Ascending aorta (tissue), 2 donors: ENCODE data around the gene MTREX. TPM values are rescaled to one million over a fixed set of nuclear protein-coding genes. Genes with fewer than 3 reads are reported as not detected.

ENCODE experiments used
- DNase-seq, 2 donors: peaks; one replicate each; pipeline ENCODE4 v3.0.0-alpha.2; 2019; ENCODE audit warnings: low spot score in 2 of 2
- H3K27ac ChIP-seq, 2 donors: fragments of 200-600 bp; sonication (generic); one replicate each; pipeline ENCODE4 v1.5.1; 2016 to 2017; ENCODE audit warnings: mild to moderate bottlenecking in 1 of 2
- H3K27me3 ChIP-seq: fragments of 200-600 bp; sonication (generic); one replicate; pipeline ENCODE4 v1.5.1; 2017
- H3K36me3 ChIP-seq, 2 donors: fragments of 200-600 bp; sonication (generic); one replicate each; pipeline ENCODE4 v1.5.1; 2016
- H3K4me1 ChIP-seq, 2 donors: fragments of 200-600 bp; sonication (generic); one replicate each; pipeline ENCODE4 v1.5.1; 2016 to 2017; ENCODE audit warnings: mild to moderate bottlenecking in 1 of 2
- H3K4me3 ChIP-seq, 2 donors: fragments of 200-600 bp; sonication (generic); one replicate each; pipeline ENCODE4 v1.5.1; 2016 to 2017; ENCODE audit warnings: mild to moderate bottlenecking in 1 of 2
- H3K9me3 ChIP-seq, 2 donors: fragments of 200-600 bp; sonication (generic); one replicate each; pipeline ENCODE4 v1.5.1; 2016
- intact Hi-C: fragments of 100-400 bp; cut with DNase I; formaldehyde crosslinking; loops from one replicate; pipeline ENCODE4 v1.15.1; 2023
- total RNA-seq: library from RNA; depleted of rRNA; stranded (reverse); fragments of >200 nt; gene quantifications from one replicate; pipeline ENCODE4 v1.1.0, GENCODE V29; 2016
- TF ChIP-seq, protein P1 (sequence below), 3 experiments: fragments of 200-600 bp in 2 of 3; fragments of 450-650 bp in 1 of 3; sonication (generic) in 2 of 3; IDR thresholded peaks; one replicate each; pipeline ENCODE4 v1.5.1; 2016 to 2019; ENCODE audit warnings: antibody characterized with exemption in 3 of 3, mild to moderate bottlenecking in 1 of 3, moderate library complexity in 1 of 3

MTREX gene
- total RNA-seq, 1 donor from 2014 or later: 17.1 TPM

DNA sequence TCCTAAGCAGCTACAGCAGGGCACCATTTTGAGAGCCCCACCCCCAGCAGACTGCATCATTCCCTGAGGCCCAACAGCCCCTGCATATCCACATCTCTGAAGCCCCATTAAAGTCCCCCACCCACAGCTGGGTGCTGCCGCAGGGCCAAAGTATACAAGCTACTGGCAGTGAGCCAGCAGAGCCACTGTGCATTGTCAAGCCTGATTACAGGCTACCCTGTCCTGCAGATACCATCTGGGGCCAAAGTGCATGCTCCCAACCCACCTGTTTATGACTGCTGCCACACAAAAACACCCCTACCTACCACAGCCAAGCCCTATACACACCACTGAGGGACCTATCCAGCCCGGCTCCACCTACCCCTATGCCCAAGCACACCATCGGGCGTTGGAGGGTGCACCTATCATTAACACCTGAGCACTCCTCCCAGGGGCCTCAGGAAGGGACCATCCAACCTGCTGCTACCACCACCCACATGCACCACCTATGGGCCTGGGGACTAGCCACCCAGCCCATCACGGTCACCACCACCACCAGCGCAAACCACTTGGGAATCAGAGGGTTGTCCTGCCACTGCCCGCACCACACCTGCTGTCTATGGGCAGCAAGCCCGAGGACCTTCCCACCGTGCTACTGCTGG, 121.9 kb downstream of the MTREX start:
- H3K36me3 ChIP-seq: peaks cover 23 to 44% of the 10 kb centered on the region in 2 donors
- H3K27me3 ChIP-seq: no peaks in the 10 kb centered on the region
- TF ChIP-seq, protein P1, sequence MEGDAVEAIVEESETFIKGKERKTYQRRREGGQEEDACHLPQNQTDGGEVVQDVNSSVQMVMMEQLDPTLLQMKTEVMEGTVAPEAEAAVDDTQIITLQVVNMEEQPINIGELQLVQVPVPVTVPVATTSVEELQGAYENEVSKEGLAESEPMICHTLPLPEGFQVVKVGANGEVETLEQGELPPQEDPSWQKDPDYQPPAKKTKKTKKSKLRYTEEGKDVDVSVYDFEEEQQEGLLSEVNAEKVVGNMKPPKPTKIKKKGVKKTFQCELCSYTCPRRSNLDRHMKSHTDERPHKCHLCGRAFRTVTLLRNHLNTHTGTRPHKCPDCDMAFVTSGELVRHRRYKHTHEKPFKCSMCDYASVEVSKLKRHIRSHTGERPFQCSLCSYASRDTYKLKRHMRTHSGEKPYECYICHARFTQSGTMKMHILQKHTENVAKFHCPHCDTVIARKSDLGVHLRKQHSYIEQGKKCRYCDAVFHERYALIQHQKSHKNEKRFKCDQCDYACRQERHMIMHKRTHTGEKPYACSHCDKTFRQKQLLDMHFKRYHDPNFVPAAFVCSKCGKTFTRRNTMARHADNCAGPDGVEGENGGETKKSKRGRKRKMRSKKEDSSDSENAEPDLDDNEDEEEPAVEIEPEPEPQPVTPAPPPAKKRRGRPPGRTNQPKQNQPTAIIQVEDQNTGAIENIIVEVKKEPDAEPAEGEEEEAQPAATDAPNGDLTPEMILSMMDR (IDR thresholded peaks at IDR 0.05): no peak
- H3K27ac ChIP-seq: peak overlapping the region; percentile 14 to 63
- DNase-seq: no peak
- intact Hi-C loops: loop anchor here (5.0 to 10.0 kb wide), 2 partner anchors 235 to 263 kb away; no protein-coding TSS in a partner anchor
- H3K4me3 ChIP-seq: no peak overlapping the region
- peaks cover 0 to 16% of the 10 kb centered on the region in 2 donors for H3K4me1 ChIP-seq
- H3K9me3 ChIP-seq: peaks cover 0 to 6% of the 10 kb centered on the region in 2 donors

DNA sequence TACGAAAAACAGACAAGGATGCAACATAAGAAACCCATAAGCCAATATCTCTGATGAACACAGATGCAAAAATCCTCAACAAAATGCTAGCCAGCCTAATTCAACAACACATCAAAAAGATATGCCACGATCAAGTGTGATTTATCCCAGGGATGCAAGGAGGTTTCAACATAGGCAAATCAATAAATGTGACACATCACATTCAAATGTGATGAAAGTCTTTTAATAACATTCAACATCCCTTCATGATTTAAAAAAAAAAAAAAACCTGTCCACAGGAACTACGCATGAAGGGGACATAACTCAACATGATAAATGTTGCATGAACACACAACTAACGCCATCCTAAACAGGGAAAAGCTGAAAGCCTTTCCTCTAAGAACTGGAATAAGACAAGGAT, 124.8 kb downstream of the MTREX start:
- Histone ChIP-seq H3K27me3 (no peaks in the 10 kb centered on the region), H3K4me3 (no peak overlapping the region), H3K27ac (peak overlapping the region in 1 of 2 donors; percentile 11), H3K4me1 (peaks cover under 1 to 21% of the 10 kb centered on the region in 2 donors), H3K36me3 (peaks cover 14 to 36% of the 10 kb centered on the region in 2 donors), H3K9me3 (peaks cover 0 to 6% of the 10 kb centered on the region in 2 donors)
- TF ChIP-seq, protein P1 (IDR thresholded peaks at IDR 0.05): no peak
- no peak for DNase-seq
- intact Hi-C loops: loop anchor here (10.0 kb wide), 1 partner anchor 232 kb away; no protein-coding TSS in a partner anchor

DNA sequence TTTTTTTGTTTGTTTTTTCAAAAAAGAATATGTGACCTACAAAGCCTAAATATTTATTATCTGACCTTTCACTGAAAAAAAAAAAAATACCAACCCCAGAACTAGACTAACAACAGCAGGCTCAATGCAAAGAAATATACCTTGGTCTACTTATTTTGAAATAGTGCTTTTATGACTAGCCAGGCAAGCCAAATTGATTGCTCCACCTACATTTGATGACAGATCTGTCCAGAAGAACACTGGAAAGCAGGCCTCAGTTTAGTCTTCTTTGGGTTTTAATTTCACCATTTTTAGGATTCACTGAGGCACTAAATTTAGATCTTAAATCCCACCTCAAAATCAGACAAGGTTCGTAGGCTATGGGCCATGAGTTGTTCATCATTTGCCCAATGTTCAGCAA, 129.7 kb downstream of the MTREX start:
- Histone ChIP-seq H3K27me3 (no peaks in the 10 kb centered on the region), H3K9me3 (peaks cover 0 to 6% of the 10 kb centered on the region in 2 donors), H3K36me3 (peaks cover 16 to 26% of the 10 kb centered on the region in 2 donors), H3K27ac (peak overlapping the region; percentile 87 to 92), H3K4me1 (peaks cover 14 to 36% of the 10 kb centered on the region in 2 donors), H3K4me3 (no peak overlapping the region)
- TF ChIP-seq, protein P1 (IDR thresholded peaks at IDR 0.05): no peak
- intact Hi-C loops: loop anchor here (5.0 to 10.0 kb wide), 2 partner anchors 165 to 227 kb away; no protein-coding TSS in a partner anchor
- no peak for DNase-seq

DNA sequence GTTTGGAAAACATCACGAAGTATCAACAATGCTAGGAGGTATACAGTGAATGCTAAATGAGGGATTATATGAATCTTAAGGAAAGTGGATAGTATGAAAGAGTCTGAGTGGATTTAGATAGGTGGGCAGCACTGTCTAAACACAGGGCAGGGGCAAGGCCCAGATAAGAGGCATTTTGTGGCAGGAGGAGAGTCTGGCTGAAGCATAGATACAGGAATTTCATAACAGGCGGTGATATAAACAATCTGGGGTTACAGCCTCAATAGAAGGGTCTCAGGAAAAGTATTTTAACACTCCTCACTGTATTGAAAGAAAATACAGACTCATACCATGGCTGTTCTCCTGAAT, 130.0 kb downstream of the MTREX start:
- TF ChIP-seq, protein P1 (IDR thresholded peaks at IDR 0.05): no peak
- Histone ChIP-seq H3K36me3 (peaks cover 16 to 26% of the 10 kb centered on the region in 2 donors), H3K4me1 (peaks cover 14 to 36% of the 10 kb centered on the region in 2 donors), H3K27me3 (no peaks in the 10 kb centered on the region), H3K4me3 (no peak overlapping the region), H3K27ac (peak overlapping the region; percentile 87 to 92), H3K9me3 (peaks cover 0 to 5% of the 10 kb centered on the region in 2 donors)
- intact Hi-C loops: loop anchor here (1.0 to 10.0 kb wide), 3 partner anchors 97 to 227 kb away; no protein-coding TSS in a partner anchor
- no peak for DNase-seq

DNA sequence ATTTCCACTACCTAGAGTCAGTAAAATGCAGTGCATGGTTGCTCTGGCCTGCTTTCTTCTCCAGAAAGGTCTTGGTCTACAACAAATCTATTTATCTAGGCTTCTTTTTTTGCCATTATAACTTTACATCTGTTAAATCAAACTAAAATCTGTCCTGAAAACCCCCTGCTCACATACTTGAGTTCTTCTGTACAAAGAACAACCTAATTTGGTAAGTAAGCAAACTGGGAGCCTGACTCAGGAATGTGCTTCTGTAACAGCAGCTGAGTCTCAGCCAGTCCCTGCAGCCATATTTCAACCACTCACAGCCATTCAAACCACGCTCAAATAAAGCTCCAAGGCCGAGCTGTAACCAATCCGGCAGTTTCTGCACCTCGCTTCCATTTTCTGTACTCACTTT, 131.2 kb downstream of the MTREX start:
- Histone ChIP-seq H3K27ac (peak overlapping the region; percentile 87 to 92), H3K4me1 (peaks cover 14 to 36% of the 10 kb centered on the region in 2 donors), H3K36me3 (peaks cover 16 to 26% of the 10 kb centered on the region in 2 donors), H3K4me3 (no peak overlapping the region), H3K9me3 (no peaks in the 10 kb centered on the region), H3K27me3 (no peaks in the 10 kb centered on the region)
- TF ChIP-seq, protein P1 (IDR thresholded peaks at IDR 0.05): no peak
- intact Hi-C loops: loop anchor here (1.0 to 10.0 kb wide), 3 partner anchors 96 to 226 kb away; no protein-coding TSS in a partner anchor
- DNase-seq: peak in 1 of 2 donors; percentile 77
